Heart right ventricle (tissue), 16 donors: ENCODE results near the gene FADD. TPM values are rescaled to one million over a fixed set of nuclear protein-coding genes. Genes with fewer than 3 reads are reported as not detected.
A peak's percentile ranks its signal among the peaks of the same experiment; 100 is the strongest.

ENCODE experiments used
- ATAC-seq, 8 donors: fragments of 200-7000 bp; cut with Tn5 transposase; one replicate each; pipeline ENCODE4 v1.9.1; 2020; ENCODE audit warnings: mild to moderate bottlenecking in 8 of 8, moderate library complexity in 8 of 8, moderate number of reproducible peaks in 1 of 8
- DNase-seq, 2 donors: peaks; one replicate each; pipeline ENCODE4 v3.0.0-alpha.2; 2020
- H3K27ac ChIP-seq, 10 donors: fragments of 200-600 bp; sonication (generic) in 2 of 10; one replicate each; pipeline versions ENCODE4 v1.5.0 to v1.8.0; 2020 to 2022; ENCODE audit warnings: mild to moderate bottlenecking in 3 of 10
- H3K27me3 ChIP-seq, 7 donors: fragments of 200-600 bp; one replicate each; pipeline ENCODE4 v1.8.0; 2021 to 2022; ENCODE audit warnings: mild to moderate bottlenecking in 2 of 7
- H3K36me3 ChIP-seq, 9 donors: fragments of 200-600 bp; sonication (generic) in 1 of 9; one replicate each; pipeline versions ENCODE4 v1.5.0 to v1.8.0; 2020 to 2022; ENCODE audit warnings: mild to moderate bottlenecking in 2 of 9
- H3K4me1 ChIP-seq, 9 donors: fragments of 200-600 bp; sonication (generic) in 1 of 9; one replicate each; pipeline versions ENCODE4 v1.5.0 to v1.8.0; 2020 to 2022; ENCODE audit warnings: mild to moderate bottlenecking in 4 of 9
- H3K4me3 ChIP-seq, 10 donors: fragments of 200-600 bp; sonication (generic) in 2 of 10; one replicate each; pipeline versions ENCODE4 v1.5.0 to v1.8.0; 2020 to 2022; ENCODE audit warnings: mild to moderate bottlenecking in 7 of 10, moderate library complexity in 2 of 10
- H3K9me3 ChIP-seq, 11 donors: fragments of 200-600 bp in 10 of 11; sonication (generic) in 2 of 11; one replicate each; pipeline versions ENCODE4 v1.5.0 to v1.8.0; 2013 to 2022; ENCODE audit warnings: mild to moderate bottlenecking in 2 of 11, control low read depth in 1 of 11, moderate library complexity in 1 of 11
- CTCF ChIP-seq, 9 donors: fragments of 200-600 bp; sonication (generic) in 2 of 9; IDR thresholded peaks; one replicate each; pipeline versions ENCODE4 v1.5.0 to v1.8.0; 2021 to 2022; ENCODE audit warnings: antibody characterized with exemption in 9 of 9, mild to moderate bottlenecking in 5 of 9, moderate library complexity in 1 of 9
- WGBS, 2 donors: extraction: QIAGEN DNeasy Blood & Tissue Kit; methylation state at CpG; one replicate each; pipeline ENCODE4 v1.1.7; 2013; ENCODE audit warnings: inconsistent platforms in 1 of 2; 5-methylcytosine and 5-hydroxymethylcytosine counted together
- intact Hi-C, 10 donors: fragments of 100-400 bp; cut with DNase I; formaldehyde crosslinking; loops; one replicate each; pipeline versions ENCODE4 v1.11.1 to v1.14.2; 2022
- polyA plus RNA-seq, 2 donors: library from polyadenylated mRNA; stranded (reverse); fragments of 200-250 nt; gene quantifications; one replicate each; pipeline ENCODE4 v1.2.3, GENCODE V29; 2013
- total RNA-seq, 10 donors: library from RNA; stranded (reverse); fragmentation: NEBNext Ultra II Directional in 3 of 10; extraction: Animal tissue kit (Norgen Biotek cat#: 25700) in 3 of 10; gene quantifications; one replicate each; pipeline versions ENCODE4 v1.2.1 to v1.2.4, GENCODE V29; 2021 to 2023
- donor health status: Arrhythmogenic right ventricular cardiomyopathy.
- donor health status: ischemic (EF 13 %, LVEDD 7.1; RV severe dilation, severe dysfunction).
- donor health status: healthy with polysubstance abuse.
- donor health status: DM: no; HTN: yes; CAD: no.
- donor health status: DM: no; HTN: no; CAD: no.
- donor health status: ischemic (EF 25% LVEDD 6.9; RV normal size, moderate dysfunction).
- donor health status: ischemic (EF 25% LVEDD 5.7; RV mildly dilated, moderate dysfunction).
- donor health status: healthy.
- donor health status: DM: yes; HTN: yes; CAD: no.
- donor health status: Ischemic cardiomyopathy.
- donor health status: ischemic (EF 35%, LVEDD 5.7; RV mildly dilated, moderate dysfunction).
- donor health status: nonischemic (EF 11% LVEDD 7.7; RV severe dilation, severe dysfunction).
- donor health status: DM: yes; HTN: yes; CAD: no.
- donor health status: PGD.
- donor health status: ischemic (EF 29% LVEDD 5.4; RV normal size, mild dysfunction).
- donor health status: nonischemic (EF 23%, LVEDD 6.1; RV moderate dilation, normal function).

FADD gene
- total and polyA plus RNA-seq, 12 donors: 4.8 to 16.9 (median 9.0) TPM

DNA sequence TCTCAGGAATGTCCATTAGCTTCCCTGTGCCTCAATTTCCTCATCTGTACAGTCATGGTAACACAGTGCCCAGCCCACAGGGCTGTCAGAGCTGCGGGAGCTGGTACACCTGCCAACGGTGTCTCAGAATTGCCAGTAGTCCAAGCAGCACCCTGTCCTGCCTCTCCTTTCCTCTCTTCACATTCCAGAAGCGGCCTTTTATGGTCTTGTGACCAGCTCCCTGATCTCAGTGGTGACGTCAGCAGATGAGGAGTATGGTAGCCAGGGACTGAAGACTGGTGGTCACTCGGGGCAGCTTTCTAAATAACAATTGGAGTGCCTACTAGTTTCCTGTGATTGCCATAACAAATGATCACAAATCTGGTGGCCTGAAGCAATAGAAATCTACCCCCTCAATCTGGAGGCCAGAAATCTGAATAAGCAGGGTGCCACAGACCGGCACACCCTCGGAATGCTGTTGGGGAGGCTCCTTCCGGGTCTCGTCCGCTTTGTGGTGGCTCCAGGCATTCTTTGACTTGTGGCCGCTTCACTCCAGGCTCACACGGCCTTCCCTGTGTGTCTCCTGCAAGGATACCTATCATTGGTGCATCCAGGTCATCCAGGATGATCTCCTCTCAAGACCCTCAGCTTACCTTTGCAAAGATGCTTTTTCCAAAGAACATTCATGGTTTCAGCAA, 2.1 kb downstream of the FADD start:
- intact Hi-C loops: no loop called here
- Histone ChIP-seq H3K27ac (peak overlapping the region in 5 of 10 donors; percentile 91 to 95 (median 94)), H3K4me1 (peaks cover 8 to 40% (median 23%) of the 10 kb centered on the region in 9 donors), H3K27me3 (no peaks in the 10 kb centered on the region), H3K36me3 (peaks cover 0 to 52% (median 16%) of the 10 kb centered on the region in 9 donors), H3K9me3 (no peaks in the 10 kb centered on the region), H3K4me3 (peak overlapping the region in 5 of 10 donors; percentile 79 to 95 (median 94))
- 76 to 82% methylated on average over 12 of the region's 12 CpGs for WGBS, 2 donors
- TF ChIP-seq CTCF (IDR thresholded peaks at IDR 0.05): no peak
- ATAC-seq: no peak
- DNase-seq: no peak

GRCh38 chr11:70205766-70206165, 2.7 kb downstream of the FADD start:
- no peak overlapping the region for H3K4me3 ChIP-seq
- 76 to 81% methylated on average over 7 of the region's 7 CpGs for WGBS, 2 donors
- no peaks in the 10 kb centered on the region for H3K9me3 ChIP-seq
- no peak for DNase-seq
- H3K4me1 ChIP-seq: peaks cover 8 to 40% (median 23%) of the 10 kb centered on the region in 9 donors
- no peak overlapping the region for H3K27ac ChIP-seq
- ATAC-seq: no peak
- H3K36me3 ChIP-seq: peaks cover 0 to 54% (median 16%) of the 10 kb centered on the region in 9 donors
- intact Hi-C loops: no loop called here
- no peaks in the 10 kb centered on the region for H3K27me3 ChIP-seq
- TF ChIP-seq CTCF (IDR thresholded peaks at IDR 0.05): no peak

- peaks cover 0 to 54% (median 16%) of the 10 kb centered on the region in 9 donors for H3K36me3 ChIP-seq
- no peak overlapping the region for H3K27ac ChIP-seq
- 93 to 97% methylated on average over 22 of the region's 22 CpGs for WGBS, 2 donors
- TF ChIP-seq CTCF (IDR thresholded peaks at IDR 0.05): no peak
- DNase-seq: no peak
- intact Hi-C loops: no loop called here
- peaks cover 8 to 40% (median 23%) of the 10 kb centered on the region in 9 donors for H3K4me1 ChIP-seq
- H3K27me3 ChIP-seq: no peaks in the 10 kb centered on the region
- ATAC-seq: no peak
- H3K4me3 ChIP-seq: no peak overlapping the region
- H3K9me3 ChIP-seq: no peaks in the 10 kb centered on the region
These were observed 3.3 kb downstream of the FADD start for GRCh38 chr11:70206226-70206981.

DNA sequence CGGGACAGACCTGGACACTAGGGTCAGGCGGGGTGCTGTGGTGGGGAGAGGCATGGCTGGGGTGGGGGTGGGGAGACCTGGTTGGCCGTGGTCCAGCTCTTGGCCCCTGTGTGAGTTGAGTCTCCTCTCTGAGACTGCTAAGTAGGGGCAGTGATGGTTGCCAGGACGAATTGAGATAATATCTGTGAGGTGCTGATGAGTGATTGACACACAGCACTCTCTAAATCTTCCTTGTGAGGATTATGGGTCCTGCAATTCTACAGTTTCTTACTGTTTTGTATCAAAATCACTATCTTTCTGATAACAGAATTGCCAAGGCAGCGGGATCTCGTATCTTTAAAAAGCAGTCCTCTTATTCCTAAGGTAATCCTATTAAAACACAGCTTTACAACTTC, 3.9 kb downstream of the FADD start:
- no peak for ATAC-seq
- H3K4me3 ChIP-seq: no peak overlapping the region
- intact Hi-C loops: no loop called here
- peaks cover 8 to 40% (median 23%) of the 10 kb centered on the region in 9 donors for H3K4me1 ChIP-seq
- no peak for TF ChIP-seq CTCF (IDR thresholded peaks at IDR 0.05)
- no peak for DNase-seq
- peaks cover 0 to 54% (median 16%) of the 10 kb centered on the region in 9 donors for H3K36me3 ChIP-seq
- 53 to 60% methylated on average over 6 of the region's 6 CpGs for WGBS, 2 donors
- no peaks in the 10 kb centered on the region for H3K9me3 ChIP-seq
- H3K27me3 ChIP-seq: no peaks in the 10 kb centered on the region
- no peak overlapping the region for H3K27ac ChIP-seq
